DMS 273 (cell line): Measurements from ENCODE around the gene EIF2B1.

ENCODE experiments used
- DNase-seq: peaks from one replicate; lab custom pipeline; 2025; ENCODE audit not compliant: unreplicated experiment; lab: John Stamatoyannopoulos, UW

Gene EIF2B1

GRCh38 chr12:123571343-123571813 lies 62.1 kb downstream of the EIF2B1 start:
- DNase-seq, result peak; percentile 89
